GM21526 (cell line): ENCODE data around the gene CERS2.

Experiments
- ATAC-seq: cut with Tn5 transposase; IDR thresholded peaks from one replicate; pipeline ENCODE4 v1.9.1; 2021; ENCODE audit warnings: moderate library complexity; ENCODE audit not compliant: unreplicated experiment, low FRiP score

CERS2 gene

GRCh38 chr1:150974580-150975478 is at the start of gene CERS2:
CERS2 (minus strand) TSS chr1:150974835; CDS start chr1:150969090, 5,745 bp downstream.
- ATAC-seq: peak; percentile 41

DNA sequence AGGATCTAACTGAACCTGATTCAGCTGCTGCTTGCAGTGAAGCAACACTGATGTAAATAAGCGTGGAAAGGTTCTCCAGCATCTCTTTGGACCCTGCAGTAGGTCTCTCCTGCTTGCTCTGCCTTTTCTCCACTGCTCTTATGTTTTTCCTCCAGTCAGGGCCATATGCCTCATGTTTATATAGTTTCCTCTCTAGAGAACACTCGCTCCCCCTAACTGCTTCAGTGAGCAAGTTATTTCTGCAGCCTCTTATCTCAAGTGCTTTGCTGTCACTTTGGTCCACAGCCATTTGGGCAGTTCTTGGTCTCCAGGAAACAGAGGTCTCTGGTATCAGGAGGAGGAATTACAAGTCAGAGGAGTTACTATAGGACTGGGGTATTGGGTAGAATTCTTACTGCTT is 38.9 kb upstream of the CERS2 start:
- no peak for ATAC-seq

DNA sequence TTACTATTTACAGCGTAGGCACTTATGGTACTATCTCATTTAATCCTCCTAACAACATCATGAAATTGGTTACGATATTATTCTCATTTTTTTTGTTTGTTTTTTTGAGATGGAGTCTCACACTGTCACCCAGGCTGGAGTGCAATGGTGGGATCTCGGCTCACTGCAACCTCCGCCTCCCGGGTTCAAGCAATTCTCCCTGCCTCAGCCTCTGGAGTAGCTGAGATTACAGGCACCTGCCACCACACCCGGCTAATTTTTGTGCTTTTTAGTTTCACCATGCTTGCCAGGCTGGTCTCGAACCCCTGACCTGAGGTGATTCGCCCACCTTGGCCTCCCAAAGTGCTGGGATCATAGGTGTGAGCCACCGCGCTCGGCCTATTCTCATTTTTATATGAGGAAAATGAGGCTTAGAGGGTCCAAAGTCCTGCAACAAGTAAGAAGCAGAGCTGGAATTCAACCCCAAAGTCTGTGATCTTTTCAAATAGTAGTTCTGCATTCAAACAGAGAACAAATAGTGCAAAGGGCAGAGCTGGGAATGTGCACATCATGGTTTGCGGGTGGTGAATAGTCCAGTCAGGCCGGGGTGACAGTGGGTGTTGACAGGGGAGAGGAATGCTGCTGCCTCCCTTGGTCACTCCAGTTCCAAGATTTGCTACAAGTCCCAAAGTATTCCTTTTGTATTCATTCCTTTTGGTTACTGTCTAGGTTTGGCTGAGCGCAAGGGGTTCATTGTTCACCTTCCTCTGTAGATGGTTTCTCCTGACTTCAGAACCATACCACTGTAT is 38.2 kb upstream of the CERS2 start:
- ATAC-seq: no peak

- no peak for ATAC-seq
These were observed 36.7 kb upstream of the CERS2 start for GRCh38 chr1:151011154-151011850.

- ATAC-seq: no peak
These were observed 35.7 kb upstream of the CERS2 start for GRCh38 chr1:151010346-151010726.

GRCh38 chr1:151009674-151010345 is 35.2 kb upstream of the CERS2 start:
- no peak for ATAC-seq

DNA sequence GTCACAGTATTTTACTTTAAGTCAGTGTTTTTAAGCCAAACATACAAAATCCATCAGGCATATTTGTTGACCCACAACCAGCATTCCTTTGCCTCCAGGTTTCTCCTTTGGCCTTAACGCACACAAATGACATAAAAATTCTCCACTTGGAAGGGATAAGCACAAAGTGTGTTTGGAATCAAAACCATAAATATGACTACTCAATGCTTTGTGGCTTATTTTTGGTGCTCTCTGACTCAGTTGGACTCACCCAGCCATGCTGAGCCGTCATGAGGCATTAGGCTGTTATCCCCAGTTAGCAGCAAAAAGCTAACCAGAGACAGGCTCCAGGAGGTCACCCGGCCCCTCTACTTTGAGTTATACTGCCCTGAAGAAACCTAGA is 34.6 kb upstream of the CERS2 start:
- ATAC-seq: no peak

DNA sequence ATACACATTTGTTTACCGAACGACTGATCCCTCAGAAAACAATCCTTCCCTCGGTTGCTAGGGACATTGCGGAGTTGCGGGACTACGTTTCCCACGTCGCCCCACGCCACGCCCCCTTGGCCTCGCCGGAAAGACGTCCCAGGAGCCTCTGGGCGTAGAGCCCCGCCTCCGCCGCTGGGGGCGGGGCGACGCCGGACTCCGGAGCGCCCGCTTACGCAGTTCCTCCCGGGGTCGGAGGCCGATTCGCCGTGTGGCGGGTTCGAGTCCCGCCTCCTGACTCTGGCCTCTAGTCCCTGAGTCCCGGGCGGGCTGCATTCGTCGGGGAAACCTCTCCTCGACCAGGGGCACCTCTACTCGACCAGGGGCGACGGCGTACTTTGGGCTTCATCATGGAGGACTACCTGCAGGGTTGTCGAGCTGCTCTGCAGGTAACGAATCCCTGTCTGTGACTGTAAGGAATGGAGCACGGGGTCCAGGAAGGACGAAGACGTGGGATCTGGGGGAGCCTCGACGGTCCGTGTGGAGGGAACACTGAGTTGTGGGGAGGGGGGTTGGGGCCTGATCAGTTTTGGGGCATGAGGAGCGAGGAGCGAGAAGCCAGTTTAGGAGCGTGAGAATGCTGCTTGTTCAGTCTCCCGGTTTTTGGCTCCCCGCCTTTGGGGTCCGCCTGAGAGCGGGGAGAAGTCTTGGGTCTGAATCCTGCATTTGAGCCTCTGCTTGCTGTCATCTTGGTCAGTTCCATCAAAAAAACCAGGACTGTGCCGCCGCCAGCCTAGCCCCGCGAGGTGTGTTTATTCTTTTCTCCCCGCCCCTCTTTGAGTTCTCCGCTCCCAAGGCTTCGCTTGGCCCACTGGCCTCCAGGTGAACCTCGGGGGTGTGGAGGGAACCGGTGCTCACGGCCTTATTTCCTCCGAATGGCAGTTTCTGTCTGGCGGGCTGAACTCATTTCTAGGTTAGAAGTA is 33.9 kb upstream of the CERS2 start, which contains the start of gene PRUNE1:
PRUNE1 (plus strand) TSS at position 206 of the 962 bp plus-strand sequence; CDS start at position 390, 184 bp downstream.
- peak; percentile 63 for ATAC-seq

DNA sequence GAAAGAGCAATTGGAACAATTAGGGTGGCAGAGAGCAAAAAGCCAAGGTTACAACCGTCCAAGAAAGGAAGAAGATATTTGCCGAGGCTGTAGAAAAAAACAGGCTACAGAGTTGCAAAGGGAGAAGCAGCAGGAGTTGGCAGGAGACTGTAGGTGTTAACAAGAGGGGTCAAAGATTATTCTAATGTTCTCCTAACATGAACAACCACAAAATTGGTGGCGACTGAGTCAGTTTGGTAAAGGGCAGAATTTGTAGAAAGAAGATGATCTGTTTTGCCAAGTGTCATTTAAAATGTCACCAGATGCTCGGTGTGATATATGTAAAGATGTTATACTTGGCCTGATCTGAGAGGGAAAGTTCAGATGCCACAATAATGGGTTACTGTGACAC is 33.2 kb upstream of the CERS2 start:
- no peak for ATAC-seq

DNA sequence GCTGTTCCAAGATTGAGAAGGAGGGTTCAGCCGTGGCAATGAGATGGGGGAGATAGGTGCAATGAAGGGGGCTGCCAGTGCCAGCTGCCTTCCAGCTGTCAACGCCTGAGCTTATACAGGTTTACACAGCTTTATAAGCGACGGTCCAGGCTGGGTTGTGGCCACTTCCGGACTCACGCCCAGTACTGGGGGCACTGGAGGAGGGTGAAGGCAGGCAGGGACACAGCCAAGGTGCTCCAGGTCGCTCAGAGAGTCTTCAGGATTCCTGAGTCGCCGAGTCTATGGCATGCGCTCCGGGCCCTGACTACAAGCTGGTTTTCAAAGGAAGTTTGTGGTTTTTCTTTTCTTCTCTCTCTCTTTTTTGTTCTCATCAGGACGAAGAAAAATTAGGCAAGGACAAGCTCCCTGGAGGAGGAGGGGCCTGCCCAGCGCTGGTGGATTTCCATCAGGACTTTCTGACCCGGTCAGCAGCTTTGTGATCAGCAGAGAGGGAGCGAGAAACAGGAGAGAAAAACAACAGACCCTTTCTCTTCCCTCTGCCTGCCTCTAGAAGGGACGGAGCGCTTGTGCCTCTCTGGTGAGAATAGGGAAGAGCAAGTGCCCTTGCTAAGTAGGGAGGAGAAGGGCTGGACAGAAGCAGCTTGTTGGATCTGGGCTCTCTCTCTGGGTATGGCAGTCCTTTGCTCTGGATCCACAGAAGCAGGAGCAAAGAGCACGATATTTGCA is 31.9 kb upstream of the CERS2 start, which contains the start of gene MINDY1:
MINDY1 (minus strand) TSS at position 576 of the 726 bp plus-strand sequence. CDS start 4,285 bp downstream, outside the sequence.
- no peak for ATAC-seq

- ATAC-seq: no peak
These were observed 31.2 kb upstream of the CERS2 start for GRCh38 chr1:151005729-151006319.

- ATAC-seq: no peak
These were observed 28.5 kb upstream of the CERS2 start for GRCh38 chr1:151003180-151003579.

DNA sequence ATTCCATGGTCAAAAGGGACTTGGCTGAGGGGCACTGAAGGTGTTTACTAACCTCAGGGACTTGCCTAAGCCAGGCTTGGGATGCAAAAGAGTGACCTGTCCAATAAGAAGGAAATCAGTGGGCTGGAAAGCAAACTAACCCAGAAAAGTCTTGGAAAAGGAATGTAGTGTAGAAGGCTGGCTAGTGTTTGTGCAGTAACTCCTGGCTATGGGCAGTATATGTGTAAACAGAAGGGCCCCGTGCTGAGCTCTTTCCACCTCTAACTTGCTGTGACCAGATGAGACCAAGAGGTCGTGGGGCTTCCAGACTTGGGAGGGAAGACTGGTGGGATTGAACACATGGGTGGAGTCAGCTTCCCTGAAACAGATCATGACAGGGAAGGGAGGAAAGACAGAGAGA is 28.0 kb upstream of the CERS2 start:
- ATAC-seq: no peak

- no peak for ATAC-seq
These were observed 27.4 kb upstream of the CERS2 start for GRCh38 chr1:151002051-151002450.

GRCh38 chr1:151001602-151002001 is 27.0 kb upstream of the CERS2 start:
- no peak for ATAC-seq

DNA sequence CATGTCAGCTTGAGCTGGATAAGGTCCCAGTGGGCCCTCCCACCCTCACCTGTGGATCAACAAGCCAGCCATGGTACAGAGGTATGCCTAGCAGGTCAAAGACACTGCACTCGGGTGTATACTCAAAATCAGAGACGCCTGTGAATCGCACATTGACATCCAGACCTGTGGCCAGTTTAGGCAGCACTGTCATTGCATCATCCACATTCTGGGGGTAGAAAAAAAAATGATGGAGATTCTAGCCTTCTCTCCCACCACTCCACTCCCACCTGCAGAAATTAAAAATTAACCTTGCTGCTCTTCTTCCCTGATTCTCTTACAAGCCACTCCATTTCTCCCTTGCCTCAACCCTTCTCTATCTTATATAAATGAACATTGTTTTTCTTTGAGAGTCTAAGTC is 25.8 kb upstream of the CERS2 start:
- ATAC-seq: no peak

GRCh38 chr1:150999926-151000325 is 25.3 kb upstream of the CERS2 start:
- no peak for ATAC-seq

GRCh38 chr1:150999051-150999674 is 24.5 kb upstream of the CERS2 start:
- no peak for ATAC-seq
